Chondrocyte (in vitro differentiated cells): ENCODE measurements around the gene SMLR1. TPM values are rescaled to one million over a fixed set of nuclear protein-coding genes. Genes with fewer than 3 reads are reported as not detected.

Source experiments
- DNase-seq: peaks from one replicate; pipeline ENCODE4 v3.0.0; 2021; ENCODE audit warnings: mixed read lengths, low spot score
- H3K27ac Mint-ChIP-seq: one replicate; pipeline ENCODE4 v1.8.0; 2021; ENCODE audit warnings: mild to moderate bottlenecking, moderate library complexity, mixed read lengths; ENCODE audit not compliant: unreplicated experiment
- H3K27me3 Mint-ChIP-seq: 2 replicates; pipeline ENCODE4 v1.8.0; 2021; ENCODE audit warnings: low read depth, mixed read lengths
- H3K36me3 Mint-ChIP-seq: 2 replicates; pipeline ENCODE4 v1.8.0; 2021; ENCODE audit warnings: low read depth, mixed read lengths
- H3K4me1 Mint-ChIP-seq: 2 replicates; pipeline ENCODE4 v1.8.0; 2021; ENCODE audit warnings: low read depth, mild to moderate bottlenecking, mixed read lengths
- H3K4me3 Mint-ChIP-seq: one replicate; pipeline ENCODE4 v1.8.0; 2021; ENCODE audit warnings: mild to moderate bottlenecking, moderate library complexity, mixed read lengths; ENCODE audit not compliant: unreplicated experiment
- H3K9me3 Mint-ChIP-seq: 2 replicates; pipeline ENCODE4 v1.8.0; 2021; ENCODE audit warnings: low read depth, mixed read lengths
- CTCF ChIP-seq: fragments of 200-600 bp; sonication (generic); IDR thresholded peaks from 2 replicates; pipeline ENCODE4 v1.5.0; 2021; ENCODE audit warnings: antibody characterized with exemption, mild to moderate bottlenecking, moderate library complexity
- total RNA-seq: library from RNA; stranded (reverse); gene quantifications from 3 replicates; pipeline ENCODE4 v1.2.1, GENCODE V29; 2021

Gene SMLR1
- total RNA-seq, 1 donor from 2014 or later, result not detected

GRCh38 chr6:130783416-130784107 is 43.6 kb upstream of the SMLR1 start:
- H3K27ac Mint-ChIP-seq, result no peak overlapping the region
- no peak for DNase-seq
- H3K4me1 Mint-ChIP-seq, result peaks cover 28% of the 10 kb centered on the region
- no peak for TF ChIP-seq CTCF
- no peak overlapping the region for H3K4me3 Mint-ChIP-seq
- H3K36me3 Mint-ChIP-seq, result peaks cover 2% of the 10 kb centered on the region
- H3K9me3 Mint-ChIP-seq, result peaks cover 11% of the 10 kb centered on the region
- peaks cover 2% of the 10 kb centered on the region for H3K27me3 Mint-ChIP-seq

- peaks cover 7% of the 10 kb centered on the region for H3K4me1 Mint-ChIP-seq
- H3K36me3 Mint-ChIP-seq, result no peaks in the 10 kb centered on the region
- no peak overlapping the region for H3K4me3 Mint-ChIP-seq
- no peak for DNase-seq
- no peak for TF ChIP-seq CTCF
- H3K27me3 Mint-ChIP-seq, result peaks cover 2% of the 10 kb centered on the region
- H3K9me3 Mint-ChIP-seq, result peaks cover 3% of the 10 kb centered on the region
- H3K27ac Mint-ChIP-seq, result no peak overlapping the region
Observed at GRCh38 chr6:130787726-130788500, 39.3 kb upstream of the SMLR1 start.

DNA sequence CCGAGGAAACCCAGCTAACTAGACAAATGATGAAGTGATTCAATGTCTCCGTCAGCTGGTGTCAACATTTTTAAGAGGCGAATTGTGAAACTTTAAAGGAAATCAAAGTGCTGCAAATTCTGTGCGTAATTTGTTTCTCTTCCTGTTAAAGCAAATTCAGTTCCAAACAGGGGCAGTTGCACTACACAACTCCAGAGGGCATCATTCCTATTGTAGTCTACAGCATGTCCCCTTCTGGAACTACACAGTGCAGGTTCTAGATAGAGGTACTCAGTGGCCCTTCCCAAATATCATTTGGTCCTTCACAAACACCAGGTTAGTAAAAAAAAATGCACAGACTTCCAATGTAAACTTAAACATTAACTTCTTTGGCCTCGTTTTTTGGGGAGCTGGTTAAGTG is 38.3 kb upstream of the SMLR1 start:
- H3K27ac Mint-ChIP-seq, result no peak overlapping the region
- no peak for TF ChIP-seq CTCF
- peaks cover 3% of the 10 kb centered on the region for H3K9me3 Mint-ChIP-seq
- no peaks in the 10 kb centered on the region for H3K36me3 Mint-ChIP-seq
- no peak overlapping the region for H3K4me3 Mint-ChIP-seq
- H3K27me3 Mint-ChIP-seq, result peaks cover 2% of the 10 kb centered on the region
- H3K4me1 Mint-ChIP-seq, result no peaks in the 10 kb centered on the region
- DNase-seq, result no peak

- TF ChIP-seq CTCF, result no peak
- DNase-seq, result no peak
- peaks cover 5% of the 10 kb centered on the region for H3K36me3 Mint-ChIP-seq
- H3K4me1 Mint-ChIP-seq, result peaks cover 20% of the 10 kb centered on the region
- H3K27ac Mint-ChIP-seq, result no peak overlapping the region
- H3K9me3 Mint-ChIP-seq, result peaks cover 9% of the 10 kb centered on the region
- H3K4me3 Mint-ChIP-seq, result no peak overlapping the region
- no peaks in the 10 kb centered on the region for H3K27me3 Mint-ChIP-seq
Observed at GRCh38 chr6:130794010-130794697, 33.1 kb upstream of the SMLR1 start.

GRCh38 chr6:130794738-130795137 is 32.5 kb upstream of the SMLR1 start:
- Mint-ChIP-seq H3K9me3 (peaks cover 15% of the 10 kb centered on the region), H3K4me3 (no peak overlapping the region), H3K27ac (no peak overlapping the region), H3K36me3 (peaks cover 6% of the 10 kb centered on the region), H3K27me3 (no peaks in the 10 kb centered on the region), H3K4me1 (peaks cover 20% of the 10 kb centered on the region)
- no peak for TF ChIP-seq CTCF
- no peak for DNase-seq
